ENCODE data around the gene ZNF442.
"Not testable (repeated sequence)": the region's sequence is repeated elsewhere in the genome, so short reads cannot be mapped to it uniquely, and the experiment has no call there.

Gene ZNF442

DNA sequence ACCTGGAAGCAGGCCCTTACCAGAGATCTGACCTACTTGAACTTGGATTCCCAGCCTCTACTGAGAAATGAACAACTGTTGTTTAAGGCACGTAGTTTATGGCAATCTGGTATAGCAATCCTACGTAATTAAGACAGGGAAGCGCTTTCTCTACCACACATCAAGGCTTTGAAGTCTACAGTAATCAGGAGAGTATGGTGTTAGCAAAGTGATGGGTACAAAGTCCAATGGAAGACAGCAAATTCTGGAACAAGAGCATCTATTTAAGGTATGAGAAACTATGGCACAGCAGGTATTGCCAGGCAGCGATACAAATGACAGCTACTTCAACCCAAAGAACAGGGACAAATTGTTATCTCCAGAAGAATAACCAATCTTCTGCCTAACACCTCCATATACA, 35.1 kb downstream of the ZNF442 start:
- DNase-seq, result no peak

DNA sequence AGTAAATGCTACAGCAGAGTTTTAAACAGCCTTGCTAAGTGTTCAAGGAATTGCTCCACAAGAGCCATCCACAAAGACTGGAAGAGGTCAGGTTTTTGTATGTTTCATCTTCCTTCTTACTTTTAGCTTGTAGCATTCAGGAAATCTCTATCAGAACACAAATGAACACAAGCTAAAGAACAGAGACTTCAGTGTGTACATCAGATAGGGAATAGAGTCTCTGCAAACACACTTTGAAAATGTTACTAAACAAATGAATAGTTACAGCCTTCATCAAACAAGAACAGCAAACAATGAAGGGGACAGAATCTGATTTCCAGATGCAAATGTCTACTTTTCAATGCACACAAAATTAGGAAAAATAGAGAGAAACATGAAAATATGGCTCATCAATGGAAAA, 39.8 kb downstream of the ZNF442 start:
- no peak for DNase-seq

DNA sequence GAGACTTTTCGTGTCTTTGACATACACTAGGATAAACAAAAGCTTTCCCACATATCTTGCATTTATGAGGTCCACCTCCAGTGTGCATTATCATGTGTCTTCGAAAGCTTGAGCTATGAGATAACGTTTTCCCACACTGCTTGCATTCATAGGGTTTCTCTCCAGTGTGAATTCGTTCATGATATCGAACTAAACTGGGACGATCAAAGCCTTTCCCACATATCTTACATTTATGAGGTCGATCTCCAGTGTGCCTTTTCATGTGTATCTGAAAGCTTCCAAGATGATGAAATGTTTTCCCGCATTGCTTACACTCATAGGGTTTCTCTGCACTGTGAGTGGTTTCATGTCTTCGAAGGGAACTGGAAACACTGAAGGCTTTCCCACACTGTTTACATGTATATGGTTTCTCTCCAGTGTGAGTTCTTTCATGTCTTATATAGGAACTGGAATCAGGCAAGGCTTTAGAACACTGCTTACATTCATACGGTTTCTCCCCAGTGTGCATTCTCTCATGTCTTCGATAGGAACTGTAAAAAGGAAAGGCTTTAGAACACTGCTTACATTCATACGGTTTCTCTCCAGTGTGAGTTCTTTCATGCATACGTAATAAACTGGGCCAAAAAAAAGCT, 46.6 kb downstream of the ZNF442 start:
- DNase-seq, result no peak

DNA sequence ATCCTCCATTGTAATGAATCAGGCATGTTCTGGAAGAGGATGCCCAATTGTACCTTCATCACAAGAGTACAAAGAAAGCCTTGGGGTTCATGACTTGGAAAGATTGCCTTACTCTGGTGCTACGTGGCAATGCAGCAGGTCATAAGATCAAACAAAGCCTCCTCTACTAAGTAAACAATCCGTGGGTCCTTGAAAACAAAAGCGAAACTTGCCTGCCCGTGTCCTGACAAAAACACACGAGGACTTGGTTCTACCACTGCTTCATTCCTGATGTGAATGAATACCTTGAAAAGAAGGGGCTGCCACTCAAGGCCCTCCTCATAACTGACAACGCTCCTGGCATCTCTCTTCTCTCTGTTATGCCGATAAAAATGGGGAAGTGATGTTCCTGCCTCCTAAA, 50.9 kb downstream of the ZNF442 start:
- no peak for DNase-seq

DNA sequence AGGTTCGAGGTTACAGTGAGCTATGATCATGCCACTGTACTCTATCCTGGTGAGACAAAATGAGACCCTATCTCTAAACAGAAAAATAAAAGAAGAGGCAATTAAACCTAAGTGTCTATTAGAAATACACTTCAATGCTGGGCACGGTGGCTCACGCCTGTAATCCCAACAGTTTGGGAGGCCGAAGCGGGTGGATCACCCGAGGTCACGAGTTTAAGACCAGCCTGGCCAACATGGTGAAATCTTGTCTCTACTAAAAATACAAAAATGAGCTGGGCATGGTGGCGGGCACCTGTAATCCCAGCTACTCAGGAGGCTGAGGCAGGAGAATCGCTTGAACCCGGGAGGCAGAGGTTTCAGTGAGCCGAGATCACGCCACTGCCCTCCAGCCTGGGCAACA, 56.6 kb downstream of the ZNF442 start:
- not testable (repeated sequence) for DNase-seq

All from T-helper 2 cell (primary cell).